Measurements from ENCODE around the gene SLC29A1. TPM values are rescaled to one million over a fixed set of nuclear protein-coding genes. Genes with fewer than 3 reads are reported as not detected.
A peak's percentile ranks its signal among the peaks of the same experiment; 100 is the strongest.

SLC29A1 gene
- total RNA-seq, 1 experiment from 2014 or later = 92.8 TPM

DNA sequence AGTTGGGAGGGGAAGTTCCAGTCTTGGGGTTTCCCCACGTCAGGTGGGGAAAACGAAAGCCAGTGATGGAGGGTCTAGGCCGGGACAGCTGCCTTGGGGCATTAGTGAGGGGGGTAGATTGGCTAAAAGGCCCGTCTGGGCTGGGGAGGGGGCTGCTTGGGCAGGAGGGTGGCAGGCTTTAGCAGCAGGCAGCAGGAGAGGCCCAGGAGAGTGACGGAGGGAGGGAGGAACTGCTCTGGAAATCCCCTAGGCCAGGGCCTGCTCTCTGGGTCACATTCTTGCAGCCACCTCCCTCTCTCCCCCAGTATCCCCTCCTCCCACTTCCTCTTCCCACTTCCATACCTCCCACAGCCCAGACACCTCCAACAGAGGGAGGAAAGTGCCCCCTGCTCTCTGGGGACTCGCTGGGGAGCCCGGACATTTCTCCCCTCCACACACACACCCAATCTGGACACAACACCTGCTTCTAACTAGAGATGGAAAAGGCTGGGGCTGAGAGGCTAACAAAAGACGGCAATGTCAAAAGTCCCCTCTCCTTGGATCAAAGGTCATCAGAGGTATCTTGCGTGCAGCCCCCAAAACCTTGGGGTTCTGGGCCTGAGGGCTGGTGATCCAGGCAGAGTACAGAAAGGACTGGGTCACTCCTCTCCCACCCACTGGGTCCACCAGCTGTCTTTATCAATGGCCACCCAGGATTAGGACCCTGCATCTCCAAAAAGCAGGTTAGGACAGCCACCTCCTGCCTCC lies 40.1 kb downstream of the SLC29A1 start:
- peaks cover 25% of the 10 kb centered on the region for H3K27me3 Mint-ChIP-seq (ENCODE audit: unreplicated experiment)
- peaks cover 58% of the 10 kb centered on the region for H3K36me3 Mint-ChIP-seq (ENCODE audit: insufficient read depth, unreplicated experiment)
- CTCF ChIA-PET = interaction anchor here (0.5 to 1.3 kb wide), 3 partner anchors 26 to 91 kb away, joined by 3 to 5 read pairs (median 3); no protein-coding TSS in a partner anchor
- TSS peak; percentile 97 for BruUV-seq (replicated peaks)
- peak; percentile 65 for DNase-seq
- peak overlapping the region; percentile 98 for H3K4me3 Mint-ChIP-seq (ENCODE audit: low read depth, unreplicated experiment)
- intact Hi-C loops (cut with micrococcal nuclease; ENCODE audit: unreplicated experiment) = no loop called here
- no peaks in the 10 kb centered on the region for H3K9me3 Mint-ChIP-seq (ENCODE audit: low read depth, unreplicated experiment)
- H3K27ac Mint-ChIP-seq (ENCODE audit: unreplicated experiment) = peak overlapping the region; percentile 80
- TF ChIP-seq, protein P1, sequence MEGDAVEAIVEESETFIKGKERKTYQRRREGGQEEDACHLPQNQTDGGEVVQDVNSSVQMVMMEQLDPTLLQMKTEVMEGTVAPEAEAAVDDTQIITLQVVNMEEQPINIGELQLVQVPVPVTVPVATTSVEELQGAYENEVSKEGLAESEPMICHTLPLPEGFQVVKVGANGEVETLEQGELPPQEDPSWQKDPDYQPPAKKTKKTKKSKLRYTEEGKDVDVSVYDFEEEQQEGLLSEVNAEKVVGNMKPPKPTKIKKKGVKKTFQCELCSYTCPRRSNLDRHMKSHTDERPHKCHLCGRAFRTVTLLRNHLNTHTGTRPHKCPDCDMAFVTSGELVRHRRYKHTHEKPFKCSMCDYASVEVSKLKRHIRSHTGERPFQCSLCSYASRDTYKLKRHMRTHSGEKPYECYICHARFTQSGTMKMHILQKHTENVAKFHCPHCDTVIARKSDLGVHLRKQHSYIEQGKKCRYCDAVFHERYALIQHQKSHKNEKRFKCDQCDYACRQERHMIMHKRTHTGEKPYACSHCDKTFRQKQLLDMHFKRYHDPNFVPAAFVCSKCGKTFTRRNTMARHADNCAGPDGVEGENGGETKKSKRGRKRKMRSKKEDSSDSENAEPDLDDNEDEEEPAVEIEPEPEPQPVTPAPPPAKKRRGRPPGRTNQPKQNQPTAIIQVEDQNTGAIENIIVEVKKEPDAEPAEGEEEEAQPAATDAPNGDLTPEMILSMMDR (IDR thresholded peaks at IDR 0.05; ENCODE audit: unreplicated experiment) = no peak
- H3K4me1 Mint-ChIP-seq (ENCODE audit: low read depth, unreplicated experiment) = peaks cover 45% of the 10 kb centered on the region

DNA sequence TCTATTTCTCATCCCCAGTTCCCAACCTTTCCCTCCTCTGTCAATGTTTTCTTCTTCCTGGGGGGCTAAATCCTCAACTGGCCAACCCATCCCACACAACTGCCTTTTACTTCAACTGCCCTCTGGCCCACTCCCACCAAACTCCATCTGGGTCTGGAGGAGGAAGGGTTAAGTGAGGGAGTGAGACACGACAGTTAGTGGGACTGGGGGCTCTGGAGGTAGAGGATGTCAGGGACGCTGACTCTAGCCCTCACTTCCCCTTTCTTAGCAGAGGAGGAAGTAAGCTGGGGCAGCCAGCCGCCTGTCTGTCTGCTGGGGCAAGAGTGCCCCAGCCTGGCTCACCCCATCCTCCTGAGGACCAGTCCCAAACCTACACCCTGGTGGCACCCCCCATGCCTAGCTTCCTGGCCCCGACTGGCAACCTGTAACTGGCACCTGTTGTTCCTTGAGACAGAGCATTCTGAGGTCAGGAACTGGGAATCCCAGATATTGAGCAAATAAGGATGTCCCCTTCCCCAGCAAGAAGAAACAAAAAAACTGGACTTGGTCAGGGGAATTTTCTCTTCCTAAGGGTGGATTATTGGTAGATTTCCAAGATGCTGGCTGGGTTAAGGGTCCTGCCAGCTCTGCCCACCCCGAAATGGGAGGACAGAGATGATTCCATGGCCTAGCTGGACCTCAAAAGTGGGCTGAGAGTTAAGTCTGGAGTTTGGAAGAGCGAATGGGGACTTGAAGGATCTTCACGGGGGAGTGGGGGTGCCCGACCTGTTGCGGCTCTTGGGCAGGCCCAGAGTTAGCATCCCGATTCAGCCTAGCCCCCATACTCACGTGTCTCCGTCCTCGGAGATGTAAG lies 41.0 kb downstream of the SLC29A1 start:
- Mint-ChIP-seq H3K36me3 (ENCODE audit: insufficient read depth, unreplicated experiment) (peaks cover 53% of the 10 kb centered on the region), H3K27ac (ENCODE audit: unreplicated experiment) (peak overlapping the region; percentile 80), H3K4me1 (ENCODE audit: low read depth, unreplicated experiment) (peaks cover 39% of the 10 kb centered on the region), H3K9me3 (ENCODE audit: low read depth, unreplicated experiment) (no peaks in the 10 kb centered on the region), H3K27me3 (ENCODE audit: unreplicated experiment) (peaks cover 34% of the 10 kb centered on the region), H3K4me3 (ENCODE audit: low read depth, unreplicated experiment) (peak overlapping the region; percentile 98)
- TF ChIP-seq, protein P1 (IDR thresholded peaks at IDR 0.05; ENCODE audit: unreplicated experiment) = no peak
- CTCF ChIA-PET = interaction anchor here (0.6 to 1.4 kb wide), 5 partner anchors 13 to 543 kb away, joined by 3 to 5 read pairs (median 3); partner anchors contain the start of gene AARS2
- intact Hi-C loops (cut with micrococcal nuclease; ENCODE audit: unreplicated experiment) = no loop called here
- peak; percentile 43 for DNase-seq
- no TSS peak for BruUV-seq (replicated peaks)

DNA sequence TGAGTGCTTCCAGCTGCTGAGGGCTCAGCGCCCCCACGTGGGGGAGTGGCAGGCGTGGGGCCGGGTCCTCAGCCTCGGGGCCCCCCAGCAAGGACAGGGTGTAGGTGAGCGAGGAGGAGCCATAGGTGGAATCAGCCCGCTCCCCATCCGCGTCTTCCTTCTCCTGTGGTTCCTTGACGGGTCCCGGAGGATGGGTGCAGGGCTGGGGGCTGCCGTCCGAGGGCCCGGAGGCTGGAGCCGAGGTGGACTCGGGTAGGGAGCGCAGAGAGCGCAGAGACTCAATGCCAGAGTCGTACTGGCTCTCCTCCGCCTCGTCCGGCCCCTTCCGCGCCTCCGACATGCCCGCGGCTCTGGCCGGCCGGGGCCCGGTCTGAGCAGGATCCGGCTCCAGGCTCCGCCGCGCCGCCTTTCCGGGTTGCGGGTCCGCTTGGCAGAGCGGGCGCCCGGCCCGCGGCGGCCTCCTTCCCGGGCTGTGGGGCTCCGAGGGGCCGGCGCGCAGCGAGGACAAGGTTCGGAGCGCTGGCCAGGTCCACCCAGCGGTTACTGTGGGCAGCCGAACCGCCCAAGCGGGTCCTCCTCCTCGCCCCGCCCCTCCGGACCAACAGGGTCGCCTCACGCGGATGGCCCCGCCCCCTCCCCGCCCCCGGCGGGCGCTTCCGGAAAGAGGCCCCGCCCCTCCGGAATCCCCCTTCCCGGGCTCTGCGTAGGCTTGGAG lies 41.8 kb downstream of the SLC29A1 start, which contains the start of gene NFKBIE:
TSS of gene NFKBIE (minus strand) at position 545 of the 715 bp plus-strand sequence. CDS start at position 340, 205 bp downstream.
- TF ChIP-seq, protein P1 (IDR thresholded peaks at IDR 0.05; ENCODE audit: unreplicated experiment) = peak; percentile 52
- no peaks in the 10 kb centered on the region for H3K9me3 Mint-ChIP-seq (ENCODE audit: low read depth, unreplicated experiment)
- H3K36me3 Mint-ChIP-seq (ENCODE audit: insufficient read depth, unreplicated experiment) = peaks cover 49% of the 10 kb centered on the region
- peak within 1 kb of the TSS; percentile 98 for H3K4me3 Mint-ChIP-seq (ENCODE audit: low read depth, unreplicated experiment)
- CTCF ChIA-PET = interaction anchor here (0.6 to 1.4 kb wide), 2 partner anchors 48 to 544 kb away, joined by 3 to 5 read pairs; partner anchors contain the start of gene AARS2
- intact Hi-C loops (cut with micrococcal nuclease; ENCODE audit: unreplicated experiment) = no loop called here
- DNase-seq = peak; percentile 99
- H3K27ac Mint-ChIP-seq (ENCODE audit: unreplicated experiment) = peak within 1 kb of the TSS; percentile 80
- H3K4me1 Mint-ChIP-seq (ENCODE audit: low read depth, unreplicated experiment) = peaks cover 39% of the 10 kb centered on the region
- BruUV-seq (replicated peaks) = TSS peak; percentile 64
- peaks cover 41% of the 10 kb centered on the region for H3K27me3 Mint-ChIP-seq (ENCODE audit: unreplicated experiment)

DNA sequence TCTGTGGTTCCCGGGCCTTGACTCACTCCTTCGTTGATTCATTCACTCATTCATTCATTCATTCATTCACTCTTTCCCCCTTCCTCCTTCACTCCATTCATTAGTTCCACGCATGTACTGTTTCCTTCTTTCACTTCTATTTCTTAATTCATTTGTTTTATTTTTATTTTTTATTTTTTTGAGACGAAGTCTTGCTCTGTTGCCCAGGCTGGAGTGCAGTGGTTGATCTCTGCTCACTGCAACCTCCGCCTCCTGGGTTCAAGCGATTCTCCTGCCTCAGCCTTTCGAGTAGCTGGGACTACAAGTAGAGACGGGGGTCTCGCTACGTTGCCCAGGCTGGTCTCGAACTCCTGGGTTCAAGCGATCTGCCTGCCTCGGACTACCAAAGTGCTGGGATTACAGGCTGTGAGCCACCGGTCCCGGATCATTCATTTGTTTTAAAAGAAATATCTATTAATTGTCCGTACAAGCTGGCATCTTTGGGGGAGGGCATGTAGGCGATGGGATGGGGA lies 42.4 kb downstream of the SLC29A1 start:
- intact Hi-C loops (cut with micrococcal nuclease; ENCODE audit: unreplicated experiment) = no loop called here
- Mint-ChIP-seq H3K27me3 (ENCODE audit: unreplicated experiment) (peaks cover 48% of the 10 kb centered on the region), H3K9me3 (ENCODE audit: low read depth, unreplicated experiment) (no peaks in the 10 kb centered on the region), H3K4me1 (ENCODE audit: low read depth, unreplicated experiment) (peaks cover 36% of the 10 kb centered on the region), H3K4me3 (ENCODE audit: low read depth, unreplicated experiment) (peak overlapping the region; percentile 98), H3K36me3 (ENCODE audit: insufficient read depth, unreplicated experiment) (peaks cover 47% of the 10 kb centered on the region), H3K27ac (ENCODE audit: unreplicated experiment) (peak overlapping the region; percentile 80)
- no peak for DNase-seq
- TF ChIP-seq, protein P1 (IDR thresholded peaks at IDR 0.05; ENCODE audit: unreplicated experiment) = no peak
- no TSS peak for BruUV-seq (replicated peaks)
- CTCF ChIA-PET = interaction anchor here (3.9 kb wide), 1 partner anchor 73 kb away, joined by 53 read pairs; no protein-coding TSS in a partner anchor
